Transverse colon (tissue), 4 donors: ENCODE results near the gene TSPAN32. TPM values are rescaled to one million over a fixed set of nuclear protein-coding genes. Genes with fewer than 3 reads are reported as not detected.
"Not testable (repeated sequence)": the region's sequence is repeated elsewhere in the genome, so short reads cannot be mapped to it uniquely, and the experiment has no call there.

ENCODE experiments used
- DNase-seq: peaks from one replicate; pipeline ENCODE4 v3.0.0-alpha.2; 2019
- H3K27ac ChIP-seq, 4 donors: fragments of 200-600 bp; sonication (generic); 2 replicates each; pipeline ENCODE4 v1.5.1; 2016 to 2018; ENCODE audit warnings: inconsistent platforms in 4 of 4
- H3K27me3 ChIP-seq: fragments of 200-600 bp; sonication (generic); 2 replicates; pipeline ENCODE4 v1.5.1; 2017; ENCODE audit warnings: inconsistent platforms
- H3K36me3 ChIP-seq, 4 donors: fragments of 200-600 bp; sonication (generic); 2 replicates each; pipeline ENCODE4 v1.5.1; 2017 to 2019; ENCODE audit warnings: inconsistent platforms in 4 of 4
- H3K4me1 ChIP-seq, 4 donors: fragments of 200-600 bp; sonication (generic); 2 replicates each; pipeline ENCODE4 v1.5.1; 2017 to 2020; ENCODE audit warnings: inconsistent platforms in 4 of 4
- H3K4me3 ChIP-seq, 4 donors: fragments of 200-600 bp; sonication (generic); 1 replicate in 1 of 4; 2 replicates in 3 of 4; pipeline versions ENCODE4 v1.5.1 to v1.6.1; 2017 to 2019; ENCODE audit warnings: inconsistent platforms in 4 of 4
- H3K9me3 ChIP-seq, 2 donors: fragments of 200-600 bp; sonication (generic); 2 replicates each; pipeline ENCODE4 v1.5.1; 2017 to 2019; ENCODE audit warnings: inconsistent platforms in 2 of 2
- EP300 ChIP-seq: sonication (generic); formaldehyde crosslinking; IDR thresholded peaks from one replicate; pipeline ENCODE4 v1.6.1; 2017; ENCODE audit warnings: antibody characterized with exemption, low read depth
- POLR2A ChIP-seq: fragments of 450-650 bp; IDR thresholded peaks from one replicate; pipeline ENCODE4 v1.6.1; 2016; ENCODE audit warnings: antibody characterized with exemption, mild to moderate bottlenecking, moderate library complexity
- POLR2AphosphoS5 ChIP-seq, 3 donors: sonication (generic); formaldehyde crosslinking; IDR thresholded peaks; one replicate each; pipeline ENCODE4 v1.6.1; 2016; ENCODE audit warnings: antibody characterized with exemption in 3 of 3
- WGBS, 2 donors: methylation state at CpG; one replicate each; pipeline ENCODE4 v1.1.5; 2018; ENCODE audit warnings: low coverage in 1 of 2; 5-methylcytosine and 5-hydroxymethylcytosine counted together
- in situ Hi-C, 4 donors: fragments of 200-750 bp; cut with MboI; loops; one replicate each; pipeline versions ENCODE4 v1.15.0 to v1.15.1; 2017; ENCODE audit warnings: low sequenced_read_pairs in 3 of 4, low pct_ligation_motif_present in 1 of 4, low pct_unique_long_range_greater_than_20kb in 1 of 4
- intact Hi-C: fragments of 100-400 bp; cut with DNase I; formaldehyde crosslinking; loops from one replicate; pipeline ENCODE4 v1.15.1; 2023; ENCODE audit warnings: low total_unique reads
- total RNA-seq, 4 donors: library from RNA; depleted of rRNA; stranded (reverse); fragments of >200 nt; gene quantifications; one replicate each; pipeline ENCODE4 v1.1.0, GENCODE V29; 2016
- TF ChIP-seq, protein P1 (sequence below), 5 experiments: fragments of 200-600 bp in 3 of 5; fragments of 450-650 bp in 2 of 5; sonication (generic) in 3 of 5; IDR thresholded peaks; 1 replicate in 2 of 5; 2 replicates in 3 of 5; pipeline ENCODE4 v1.5.1; 2016 to 2017; ENCODE audit warnings: antibody characterized with exemption in 5 of 5, inconsistent platforms in 3 of 5, mild to moderate bottlenecking in 2 of 5, moderate library complexity in 1 of 5

Gene TSPAN32
- total RNA-seq, 4 donors from 2014 or later, result 0.16 to 0.96 TPM; not detected in 2

DNA sequence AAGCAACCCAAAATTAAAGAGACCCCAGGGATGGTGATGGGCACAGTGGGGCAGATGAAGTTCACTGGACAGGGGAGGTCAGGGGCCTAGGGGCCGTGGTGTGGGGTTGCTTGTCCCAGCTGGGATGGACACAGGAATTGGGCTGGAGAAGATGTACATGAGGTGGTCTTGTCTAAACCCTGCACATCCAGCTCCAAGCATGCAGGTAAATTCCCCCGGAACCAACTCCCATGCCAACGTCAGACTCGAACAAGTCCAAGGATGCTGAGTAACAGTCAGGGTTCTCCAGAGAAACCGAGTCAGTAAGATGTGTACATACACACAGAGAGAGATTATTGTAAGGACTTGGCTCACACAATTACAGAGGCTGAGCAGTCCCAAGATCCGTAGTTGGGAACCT, 28.9 kb downstream of the TSPAN32 start:
- intact Hi-C loops, result no loop called here
- no peak for TF ChIP-seq POLR2AphosphoS5 (IDR thresholded peaks at IDR 0.05)
- Histone ChIP-seq H3K27ac (no peak overlapping the region), H3K9me3 (no peaks in the 10 kb centered on the region), H3K4me1 (no peaks in the 10 kb centered on the region), H3K36me3 (no peaks in the 10 kb centered on the region), H3K27me3 (no peaks in the 10 kb centered on the region), H3K4me3 (no peak overlapping the region)
- WGBS, 2 donors, result 85% methylated on average over 6 of the region's 6 CpGs; no CpG with 5 or more reads in 1 of the 2 donors
- no peak for DNase-seq
- in situ Hi-C loops, result no loop called here

DNA sequence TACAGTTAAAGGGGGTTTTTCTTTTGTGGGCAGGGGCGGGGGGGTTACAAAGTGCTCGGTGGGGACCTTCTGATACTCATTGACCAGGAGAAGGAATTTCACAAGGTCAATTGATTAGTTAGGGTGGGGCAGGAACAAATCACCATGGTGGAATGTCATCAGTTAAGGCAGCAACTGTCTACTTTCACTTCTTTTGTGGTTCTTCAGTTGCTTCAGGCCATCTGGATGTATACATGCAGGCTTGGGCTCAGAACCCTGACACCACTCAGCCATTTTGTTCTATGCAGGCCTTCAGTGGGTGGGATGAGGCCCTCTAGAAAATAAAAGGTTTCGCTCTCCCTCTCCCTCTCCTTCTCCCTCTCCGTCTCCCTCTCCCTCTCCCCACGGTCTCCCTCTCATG, 29.6 kb downstream of the TSPAN32 start:
- intact Hi-C loops (no loop called here), in situ Hi-C loops (no loop called here)
- WGBS, 2 donors, result 71 to 75% methylated on average over 1 to 5 of the region's 5 CpGs
- Histone ChIP-seq H3K36me3 (no peaks in the 10 kb centered on the region), H3K4me3 (no peak overlapping the region), H3K4me1 (no peaks in the 10 kb centered on the region), H3K9me3 (no peaks in the 10 kb centered on the region), H3K27ac (no peak overlapping the region), H3K27me3 (no peaks in the 10 kb centered on the region)
- DNase-seq, result no peak
- TF ChIP-seq EP300, result no peak
- TF ChIP-seq, protein P1, sequence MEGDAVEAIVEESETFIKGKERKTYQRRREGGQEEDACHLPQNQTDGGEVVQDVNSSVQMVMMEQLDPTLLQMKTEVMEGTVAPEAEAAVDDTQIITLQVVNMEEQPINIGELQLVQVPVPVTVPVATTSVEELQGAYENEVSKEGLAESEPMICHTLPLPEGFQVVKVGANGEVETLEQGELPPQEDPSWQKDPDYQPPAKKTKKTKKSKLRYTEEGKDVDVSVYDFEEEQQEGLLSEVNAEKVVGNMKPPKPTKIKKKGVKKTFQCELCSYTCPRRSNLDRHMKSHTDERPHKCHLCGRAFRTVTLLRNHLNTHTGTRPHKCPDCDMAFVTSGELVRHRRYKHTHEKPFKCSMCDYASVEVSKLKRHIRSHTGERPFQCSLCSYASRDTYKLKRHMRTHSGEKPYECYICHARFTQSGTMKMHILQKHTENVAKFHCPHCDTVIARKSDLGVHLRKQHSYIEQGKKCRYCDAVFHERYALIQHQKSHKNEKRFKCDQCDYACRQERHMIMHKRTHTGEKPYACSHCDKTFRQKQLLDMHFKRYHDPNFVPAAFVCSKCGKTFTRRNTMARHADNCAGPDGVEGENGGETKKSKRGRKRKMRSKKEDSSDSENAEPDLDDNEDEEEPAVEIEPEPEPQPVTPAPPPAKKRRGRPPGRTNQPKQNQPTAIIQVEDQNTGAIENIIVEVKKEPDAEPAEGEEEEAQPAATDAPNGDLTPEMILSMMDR (IDR thresholded peaks at IDR 0.05), result no peak
- TF ChIP-seq POLR2AphosphoS5 (IDR thresholded peaks at IDR 0.05), result no peak
- no peak for TF ChIP-seq POLR2A

DNA sequence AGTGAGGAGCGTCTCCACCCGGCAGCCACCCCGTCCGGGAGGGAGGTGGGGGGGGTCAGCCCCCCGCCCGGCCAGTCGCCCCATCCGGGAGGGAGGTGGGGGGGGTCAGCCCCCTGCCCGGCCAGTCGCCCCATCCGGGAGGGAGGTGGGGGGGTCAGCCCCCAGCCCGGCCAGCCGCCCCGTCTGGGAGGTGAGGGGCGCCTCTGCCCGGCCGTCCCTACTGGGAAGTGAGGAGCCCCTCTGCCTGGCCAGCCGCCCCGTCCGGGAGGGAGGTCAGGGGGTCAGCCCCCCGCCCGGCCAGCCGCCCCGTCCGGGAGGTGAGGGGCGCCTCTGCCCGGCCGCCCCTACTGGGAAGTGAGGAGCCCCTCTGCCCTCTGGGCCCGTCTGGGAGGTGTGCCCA, 30.8 kb downstream of the TSPAN32 start:
- 92% methylated on average over 7 of the region's 29 CpGs; no CpG with 5 or more reads in 1 of the 2 donors for WGBS, 2 donors
- H3K9me3 ChIP-seq, H3K4me3 ChIP-seq, H3K4me1 ChIP-seq, H3K36me3 ChIP-seq, intact Hi-C loops, H3K27ac ChIP-seq, in situ Hi-C loops, H3K27me3 ChIP-seq, DNase-seq: not testable (repeated sequence)

DNA sequence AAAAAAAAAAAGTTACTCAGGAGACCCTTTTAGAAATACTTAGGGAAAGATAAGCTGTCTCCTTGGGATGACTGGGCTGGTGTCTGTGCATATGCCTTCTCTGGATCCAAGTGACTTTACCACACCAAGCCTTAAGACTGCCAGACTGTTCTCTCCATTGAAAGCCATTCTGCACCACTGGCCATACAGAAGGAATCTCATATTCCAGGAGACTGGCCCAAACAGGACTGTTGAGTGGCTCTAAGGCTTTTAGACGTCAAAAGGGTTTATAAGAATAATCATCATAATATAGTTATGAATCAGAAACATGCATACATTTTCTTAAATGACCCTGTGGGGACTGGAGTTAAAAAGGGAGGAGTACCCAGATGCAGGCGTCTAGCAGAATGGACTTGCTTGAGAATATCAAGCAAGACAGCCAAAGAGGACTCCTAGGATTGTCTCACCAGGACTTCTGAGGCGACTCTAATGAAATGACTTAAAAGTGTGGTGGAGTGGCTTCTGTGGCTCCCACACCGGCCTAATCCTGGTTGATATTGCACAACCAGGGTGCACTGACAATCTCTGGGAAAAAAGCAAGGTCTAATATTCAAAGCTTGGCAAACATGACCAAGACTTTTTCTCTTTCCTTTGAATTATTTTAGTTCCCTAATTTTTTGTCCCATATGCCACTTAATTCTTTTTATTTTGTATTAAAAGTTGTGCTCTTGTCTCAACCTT, 31.8 kb downstream of the TSPAN32 start:
- DNase-seq, H3K27me3 ChIP-seq, in situ Hi-C loops, H3K36me3 ChIP-seq, H3K27ac ChIP-seq, intact Hi-C loops, H3K4me3 ChIP-seq, H3K9me3 ChIP-seq, H3K4me1 ChIP-seq: not testable (repeated sequence)
- WGBS, 2 donors, result 80% methylated on average over 2 of the region's 4 CpGs; no CpG with 5 or more reads in 1 of the 2 donors

DNA sequence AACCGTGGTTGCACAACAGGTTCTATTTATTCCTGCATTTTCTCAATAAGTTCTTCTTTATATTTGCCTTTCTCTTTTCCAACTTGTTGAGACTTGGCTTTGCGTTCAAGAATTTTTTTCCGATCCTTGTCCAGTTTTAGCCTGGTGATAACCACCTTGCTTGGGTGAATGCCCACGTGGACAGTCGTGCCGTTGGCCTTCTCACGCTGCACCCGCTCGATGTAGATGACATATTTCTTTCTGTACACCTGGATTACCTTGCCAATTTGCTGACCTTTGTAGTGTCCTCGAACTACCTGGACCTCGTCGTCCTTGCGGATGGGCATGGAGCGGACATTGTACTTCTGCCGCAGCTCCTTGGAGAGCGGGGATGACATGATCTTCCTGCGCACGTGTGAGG, 33.5 kb downstream of the TSPAN32 start:
- H3K27me3 ChIP-seq, H3K4me3 ChIP-seq, H3K36me3 ChIP-seq, DNase-seq, in situ Hi-C loops, H3K9me3 ChIP-seq, intact Hi-C loops, H3K27ac ChIP-seq, H3K4me1 ChIP-seq: not testable (repeated sequence)
- WGBS, 2 donors, result 91 to 96% methylated on average over 8 to 18 of the region's 18 CpGs

DNA sequence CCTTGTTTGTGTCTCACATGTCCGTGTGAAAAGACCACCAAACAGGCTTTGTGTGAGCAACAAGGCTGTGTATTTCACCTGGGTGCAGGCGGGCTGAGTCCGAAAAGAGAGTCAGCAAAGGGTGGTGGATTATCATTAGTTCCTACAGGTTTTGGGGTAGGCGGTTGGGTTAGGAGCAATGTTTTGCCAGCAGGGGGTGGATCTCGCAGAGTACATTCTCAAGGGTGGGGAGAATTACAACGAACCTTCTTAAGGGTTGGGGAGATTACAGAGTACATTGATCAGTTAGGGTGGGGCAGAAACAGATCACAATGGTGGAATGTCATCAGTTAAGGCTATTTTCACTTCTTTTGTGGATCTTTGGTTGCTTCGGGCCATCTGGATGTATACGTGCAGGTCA, 36.9 kb downstream of the TSPAN32 start:
- 71% methylated on average over 8 of the region's 8 CpGs; no CpG with 5 or more reads in 1 of the 2 donors for WGBS, 2 donors
- intact Hi-C loops, H3K4me1 ChIP-seq, H3K9me3 ChIP-seq, DNase-seq, H3K4me3 ChIP-seq, H3K36me3 ChIP-seq, H3K27me3 ChIP-seq, H3K27ac ChIP-seq, in situ Hi-C loops: not testable (repeated sequence)

DNA sequence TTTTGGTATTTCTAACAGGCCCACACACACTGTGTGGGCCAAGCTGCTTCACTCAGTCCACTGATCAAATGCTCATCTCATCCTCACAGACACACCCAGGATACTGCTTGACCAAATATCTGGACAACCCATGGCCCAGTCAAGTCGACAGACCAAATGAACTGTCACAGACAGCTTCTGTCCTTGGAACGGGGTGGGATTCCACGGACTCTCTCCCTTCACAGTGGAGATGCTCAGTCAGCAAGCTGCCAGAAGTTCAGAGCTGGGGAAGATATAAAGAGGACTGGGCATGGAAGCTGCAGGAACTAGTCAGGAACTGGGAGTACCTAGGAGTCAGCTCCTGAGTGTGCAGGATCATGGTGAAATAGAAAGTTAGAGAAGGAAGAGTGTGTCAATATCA, 40.7 kb downstream of the TSPAN32 start:
- no peaks in the 10 kb centered on the region for H3K4me1 ChIP-seq
- intact Hi-C loops (no loop called here), in situ Hi-C loops (no loop called here)
- no peak overlapping the region for H3K27ac ChIP-seq
- no peaks in the 10 kb centered on the region for H3K27me3 ChIP-seq
- DNase-seq, result no peak
- no peaks in the 10 kb centered on the region for H3K9me3 ChIP-seq
- no peak for TF ChIP-seq POLR2AphosphoS5 (IDR thresholded peaks at IDR 0.05)
- TF ChIP-seq POLR2A, result no peak
- TF ChIP-seq, protein P1 (IDR thresholded peaks at IDR 0.05), result no peak
- no peak for TF ChIP-seq EP300
- 86% methylated on average over 3 of the region's 3 CpGs; no CpG with 5 or more reads in 1 of the 2 donors for WGBS, 2 donors
- no peaks in the 10 kb centered on the region for H3K36me3 ChIP-seq
- no peak overlapping the region for H3K4me3 ChIP-seq
